Measurements from ENCODE around the gene HDAC5.
A peak's percentile ranks its signal among the peaks of the same experiment; 100 is the strongest.

Gene HDAC5

GRCh38 chr17:44123356-44124117 lies at the start of gene HDAC5:
HDAC5 (minus strand) TSS chr17:44123641; CDS start chr17:44117515, 6,126 bp downstream.
- DNase-seq (ENCODE audit: low read depth), result peak; percentile 96
- TF ChIP-seq CTCF (conservative IDR thresholded peaks at IDR 0.05; ENCODE audit: low read depth, low read length), result peak; percentile 70
- peak within 1 kb of the TSS; percentile 82 for H3K4me3 ChIP-seq (ENCODE audit: low read depth, low read length)

GRCh38 chr17:44171931-44172455 lies 48.6 kb upstream of the HDAC5 start:
- DNase-seq (ENCODE audit: low read depth), result no peak
- no peak for TF ChIP-seq CTCF (conservative IDR thresholded peaks at IDR 0.05; ENCODE audit: low read depth, low read length)
- no peak overlapping the region for H3K4me3 ChIP-seq (ENCODE audit: low read depth, low read length)

GRCh38 chr17:44170499-44171201 lies 47.2 kb upstream of the HDAC5 start, which contains the start of gene ASB16:
ASB16 (plus strand) TSS chr17:44170704; CDS start chr17:44170790, 86 bp downstream.
- peak within 1 kb of the TSS; percentile 33 for H3K4me3 ChIP-seq (ENCODE audit: low read depth, low read length)
- TF ChIP-seq CTCF (conservative IDR thresholded peaks at IDR 0.05; ENCODE audit: low read depth, low read length), result no peak
- peak; percentile 67 for DNase-seq (ENCODE audit: low read depth)

- no peak for DNase-seq (ENCODE audit: low read depth)
- H3K4me3 ChIP-seq (ENCODE audit: low read depth, low read length), result no peak overlapping the region
- no peak for TF ChIP-seq CTCF (conservative IDR thresholded peaks at IDR 0.05; ENCODE audit: low read depth, low read length)
Observed at GRCh38 chr17:44170135-44170498, 46.7 kb upstream of the HDAC5 start.

GRCh38 chr17:44167181-44167861 lies 43.9 kb upstream of the HDAC5 start:
- DNase-seq (ENCODE audit: low read depth), result no peak
- H3K4me3 ChIP-seq (ENCODE audit: low read depth, low read length), result no peak overlapping the region
- TF ChIP-seq CTCF (conservative IDR thresholded peaks at IDR 0.05; ENCODE audit: low read depth, low read length), result no peak

- no peak for DNase-seq (ENCODE audit: low read depth)
- no peak for TF ChIP-seq CTCF (conservative IDR thresholded peaks at IDR 0.05; ENCODE audit: low read depth, low read length)
- H3K4me3 ChIP-seq (ENCODE audit: low read depth, low read length), result no peak overlapping the region
Observed at GRCh38 chr17:44164476-44164875, 41.0 kb upstream of the HDAC5 start.

Measured in choroid plexus epithelial cell (primary cell).